BE2C (cell line): ENCODE results near the gene PLA2G4C.

ENCODE experiments used
- DNase-seq: peaks from one replicate; pipeline ENCODE4 v3.0.0-alpha.2; 2020
- H3K27me3 ChIP-seq: fragments of 250-450 bp; sonication (Bioruptor Pico); 2 replicates; pipeline ENCODE4 v1.5.1; 2020; ENCODE audit warnings: mild to moderate bottlenecking
- H3K36me3 ChIP-seq: fragments of 250-450 bp; sonication (Bioruptor Pico); 2 replicates; pipeline ENCODE4 v1.5.1; 2020; ENCODE audit warnings: mild to moderate bottlenecking
- H3K4me1 ChIP-seq: fragments of 250-450 bp; sonication (Bioruptor Pico); 2 replicates; pipeline ENCODE4 v1.5.1; 2020
- H3K4me3 ChIP-seq: 2 replicates; pipeline ENCODE4 v1.5.1; 2011; ENCODE audit warnings: low read depth, low read length
- H3K9me3 ChIP-seq: fragments of 250-450 bp; sonication (Bioruptor Pico); 2 replicates; pipeline ENCODE4 v1.5.1; 2020
- CTCF ChIP-seq: IDR thresholded peaks from 2 replicates; pipeline ENCODE4 v1.5.1; 2012; ENCODE audit warnings: mild to moderate bottlenecking, low read depth, low read length

PLA2G4C gene

GRCh38 chr19:48108997-48109782, 1.4 kb downstream of the PLA2G4C start:
- no peaks in the 10 kb centered on the region for H3K27me3 ChIP-seq
- no peak overlapping the region for H3K4me3 ChIP-seq
- H3K4me1 ChIP-seq: peaks cover 6% of the 10 kb centered on the region
- DNase-seq: no peak
- no peaks in the 10 kb centered on the region for H3K9me3 ChIP-seq
- H3K36me3 ChIP-seq: no peaks in the 10 kb centered on the region
- TF ChIP-seq CTCF: no peak

- H3K36me3 ChIP-seq: no peaks in the 10 kb centered on the region
- TF ChIP-seq CTCF: no peak
These were observed 6.7 kb downstream of the PLA2G4C start for GRCh38 chr19:48103922-48104321.

GRCh38 chr19:48102870-48103751, 7.5 kb downstream of the PLA2G4C start:
- H3K9me3 ChIP-seq: no peaks in the 10 kb centered on the region
- H3K27me3 ChIP-seq: no peaks in the 10 kb centered on the region
- peak; percentile 80 for TF ChIP-seq CTCF
- H3K36me3 ChIP-seq: no peaks in the 10 kb centered on the region
- peak; percentile 48 for DNase-seq
- no peak overlapping the region for H3K4me3 ChIP-seq
- H3K4me1 ChIP-seq: peaks cover 6% of the 10 kb centered on the region

More at GRCh38 chr19:48103922-48104321, 6.7 kb downstream of the PLA2G4C start:
- Histone ChIP-seq H3K4me3 (no peak overlapping the region), H3K9me3 (no peaks in the 10 kb centered on the region), H3K27me3 (no peaks in the 10 kb centered on the region), H3K4me1 (peaks cover 6% of the 10 kb centered on the region)
- no peak for DNase-seq

GRCh38 chr19:48095612-48096175, 14.9 kb downstream of the PLA2G4C start:
- no peak overlapping the region for H3K4me3 ChIP-seq
- no peak for TF ChIP-seq CTCF
- H3K36me3 ChIP-seq: no peaks in the 10 kb centered on the region
- DNase-seq: no peak
- H3K9me3 ChIP-seq: 0 out of 2 replicates have a peak, but pooled peaks cover 2% of the 10 kb centered on the region
- no peaks in the 10 kb centered on the region for H3K4me1 ChIP-seq
- no peaks in the 10 kb centered on the region for H3K27me3 ChIP-seq

- no peak for TF ChIP-seq CTCF
- H3K27me3 ChIP-seq: no peaks in the 10 kb centered on the region
- no peaks in the 10 kb centered on the region for H3K4me1 ChIP-seq
- 0 out of 2 replicates have a peak, but pooled peaks cover 2% of the 10 kb centered on the region for H3K9me3 ChIP-seq
- DNase-seq: no peak
- H3K4me3 ChIP-seq: no peak overlapping the region
- H3K36me3 ChIP-seq: no peaks in the 10 kb centered on the region
These were observed 15.8 kb downstream of the PLA2G4C start for GRCh38 chr19:48094855-48095203.
